ENCODE measurements around the gene C12orf42.
"Not testable (repeated sequence)": the region's sequence is repeated elsewhere in the genome, so short reads cannot be mapped to it uniquely, and the experiment has no call there.

Gene C12orf42

DNA sequence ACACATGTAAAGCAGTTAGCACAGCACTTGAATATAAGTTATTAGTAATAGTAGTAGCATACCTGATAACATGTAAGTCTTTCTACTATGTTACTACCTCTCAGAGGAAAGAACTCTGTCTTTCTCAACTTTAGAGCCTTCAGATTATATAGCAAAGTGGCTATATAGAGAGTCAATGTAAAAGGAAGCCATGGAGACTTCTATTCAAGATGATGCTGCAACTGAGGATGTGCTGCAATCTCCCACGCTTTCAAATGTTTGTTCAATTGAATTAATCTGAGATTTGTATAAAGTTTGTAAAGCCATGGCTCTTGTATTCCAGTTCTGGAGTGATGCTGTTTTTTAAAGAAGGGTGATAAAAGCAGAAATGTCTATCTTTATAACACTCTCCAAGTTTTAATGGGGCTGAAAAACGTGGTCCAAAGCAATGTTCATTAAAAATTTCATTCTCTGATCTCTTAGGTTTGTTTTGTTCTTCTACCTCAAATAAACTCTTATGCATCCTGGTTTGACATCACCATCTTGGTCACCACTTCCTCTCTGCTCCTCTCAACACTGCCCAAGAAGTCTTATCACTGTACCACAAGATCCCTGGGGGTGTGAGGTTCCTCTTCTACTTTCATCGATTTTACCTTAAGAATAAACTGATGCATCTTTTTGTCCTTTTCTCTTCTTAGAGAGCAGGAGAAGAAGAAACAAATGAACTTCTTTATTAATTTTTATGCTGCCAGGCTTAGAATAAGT lies 40.6 kb downstream of the C12orf42 start:
- no peak for DNase-seq (ENCODE audit: low read depth)
- TF ChIP-seq, protein P1, sequence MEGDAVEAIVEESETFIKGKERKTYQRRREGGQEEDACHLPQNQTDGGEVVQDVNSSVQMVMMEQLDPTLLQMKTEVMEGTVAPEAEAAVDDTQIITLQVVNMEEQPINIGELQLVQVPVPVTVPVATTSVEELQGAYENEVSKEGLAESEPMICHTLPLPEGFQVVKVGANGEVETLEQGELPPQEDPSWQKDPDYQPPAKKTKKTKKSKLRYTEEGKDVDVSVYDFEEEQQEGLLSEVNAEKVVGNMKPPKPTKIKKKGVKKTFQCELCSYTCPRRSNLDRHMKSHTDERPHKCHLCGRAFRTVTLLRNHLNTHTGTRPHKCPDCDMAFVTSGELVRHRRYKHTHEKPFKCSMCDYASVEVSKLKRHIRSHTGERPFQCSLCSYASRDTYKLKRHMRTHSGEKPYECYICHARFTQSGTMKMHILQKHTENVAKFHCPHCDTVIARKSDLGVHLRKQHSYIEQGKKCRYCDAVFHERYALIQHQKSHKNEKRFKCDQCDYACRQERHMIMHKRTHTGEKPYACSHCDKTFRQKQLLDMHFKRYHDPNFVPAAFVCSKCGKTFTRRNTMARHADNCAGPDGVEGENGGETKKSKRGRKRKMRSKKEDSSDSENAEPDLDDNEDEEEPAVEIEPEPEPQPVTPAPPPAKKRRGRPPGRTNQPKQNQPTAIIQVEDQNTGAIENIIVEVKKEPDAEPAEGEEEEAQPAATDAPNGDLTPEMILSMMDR (IDR thresholded peaks at IDR 0.05; ENCODE audit: control insufficient read depth, insufficient read depth, low read depth, low read length, missing control alignments), result no peak
- no peak overlapping the region for H3K4me3 ChIP-seq (ENCODE audit: control insufficient read depth, low read depth, low read length)

DNA sequence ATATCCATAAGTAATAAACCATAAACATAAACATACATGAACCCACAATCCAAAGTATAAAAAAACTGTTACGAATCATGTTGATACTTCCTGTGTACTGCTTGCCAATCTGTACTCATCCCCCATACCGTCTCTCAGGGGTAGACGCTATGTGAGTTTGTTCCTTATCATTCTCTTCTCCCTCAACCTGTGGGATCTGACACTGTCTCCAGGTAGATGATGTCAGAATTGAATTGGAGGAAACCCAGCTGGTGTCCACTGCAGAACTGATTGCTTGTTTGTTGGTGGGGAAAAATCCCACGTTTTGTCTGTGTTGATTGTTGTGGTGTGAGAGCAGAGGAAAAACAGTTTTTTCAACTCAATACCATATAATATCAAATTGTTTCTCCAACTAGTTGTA lies 50.8 kb downstream of the C12orf42 start:
- no peak for DNase-seq (ENCODE audit: low read depth)
- H3K4me3 ChIP-seq (ENCODE audit: control insufficient read depth, low read depth, low read length), result no peak overlapping the region
- TF ChIP-seq, protein P1 (IDR thresholded peaks at IDR 0.05; ENCODE audit: control insufficient read depth, insufficient read depth, low read depth, low read length, missing control alignments), result no peak

DNA sequence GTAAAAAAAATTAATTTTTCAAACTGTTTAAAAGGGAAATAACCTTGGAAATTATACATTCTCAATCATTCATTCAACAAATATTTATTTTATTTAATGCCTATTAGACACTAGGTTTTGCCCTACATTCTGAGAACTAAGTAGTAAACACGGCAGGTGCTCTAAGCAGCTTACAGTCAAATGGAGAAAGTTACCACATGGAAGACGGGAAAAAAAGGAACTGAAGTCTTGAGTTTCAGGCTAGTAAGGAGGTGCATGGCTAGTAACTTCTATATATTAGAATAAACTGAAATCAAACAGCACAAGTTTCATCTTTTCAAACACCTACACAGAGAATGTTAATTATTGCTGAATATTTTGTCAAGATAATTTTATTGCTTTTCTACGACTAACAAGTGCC lies 52.9 kb downstream of the C12orf42 start:
- TF ChIP-seq, protein P1 (IDR thresholded peaks at IDR 0.05; ENCODE audit: control insufficient read depth, insufficient read depth, low read depth, low read length, missing control alignments), result no peak
- no peak overlapping the region for H3K4me3 ChIP-seq (ENCODE audit: control insufficient read depth, low read depth, low read length)
- DNase-seq (ENCODE audit: low read depth), result no peak

DNA sequence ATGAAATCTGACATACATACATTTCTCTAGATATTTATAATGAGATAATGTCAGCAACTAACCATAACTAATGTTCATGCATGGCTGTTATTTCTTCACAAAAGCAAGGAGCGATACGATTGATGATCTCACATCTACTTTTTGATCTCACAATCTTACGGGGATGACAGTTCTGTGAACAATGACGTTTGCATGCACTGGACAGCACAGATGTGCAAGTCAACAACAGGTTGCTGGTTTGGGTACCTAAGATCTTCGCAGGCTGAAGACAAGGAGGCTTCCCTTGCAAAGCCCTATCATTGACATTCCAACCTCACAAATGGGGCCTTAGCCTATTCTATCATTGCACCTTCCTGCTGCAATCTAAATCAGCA lies 53.6 kb downstream of the C12orf42 start:
- no peak for DNase-seq (ENCODE audit: low read depth)
- TF ChIP-seq, protein P1 (IDR thresholded peaks at IDR 0.05; ENCODE audit: control insufficient read depth, insufficient read depth, low read depth, low read length, missing control alignments), result no peak
- H3K4me3 ChIP-seq (ENCODE audit: control insufficient read depth, low read depth, low read length), result no peak overlapping the region

DNA sequence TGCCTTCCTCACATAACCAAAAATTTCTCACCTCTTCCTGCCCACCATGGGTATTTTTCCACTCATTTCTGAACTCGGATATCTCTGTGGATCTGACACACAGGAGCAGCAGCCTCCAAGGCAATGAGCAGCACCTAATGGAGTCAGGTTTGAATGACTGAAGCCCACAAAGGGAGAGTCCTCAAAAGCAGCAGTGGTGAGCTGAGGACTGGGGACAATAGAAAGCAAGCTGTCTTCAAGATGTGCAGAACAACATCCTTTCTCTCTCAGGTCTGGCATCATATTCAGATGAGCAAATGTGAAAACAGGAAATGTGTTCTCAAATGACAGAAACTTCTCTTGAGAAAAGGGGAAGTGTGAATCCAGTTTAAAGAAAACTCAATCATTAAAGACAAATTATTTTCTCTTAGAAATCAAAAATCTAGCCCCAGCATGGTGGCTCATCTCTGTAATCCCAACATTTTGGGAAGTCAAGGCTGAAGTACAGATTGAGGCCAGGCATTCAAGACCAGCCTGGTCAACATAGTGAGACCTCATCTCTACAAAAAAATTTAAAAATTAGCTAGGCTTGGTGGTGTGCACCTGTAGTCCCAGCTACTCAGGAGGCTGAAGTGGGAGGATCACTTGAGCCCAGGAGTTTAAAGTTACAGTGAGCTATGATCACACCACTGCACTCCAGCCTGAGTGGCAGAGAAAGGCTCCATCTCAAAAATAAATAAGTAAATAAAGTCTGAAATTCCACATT lies 54.2 kb downstream of the C12orf42 start:
- DNase-seq (ENCODE audit: low read depth), result no peak
- TF ChIP-seq, protein P1 (IDR thresholded peaks at IDR 0.05; ENCODE audit: control insufficient read depth, insufficient read depth, low read depth, low read length, missing control alignments), result no peak
- H3K4me3 ChIP-seq (ENCODE audit: control insufficient read depth, low read depth, low read length), result no peak overlapping the region

DNA sequence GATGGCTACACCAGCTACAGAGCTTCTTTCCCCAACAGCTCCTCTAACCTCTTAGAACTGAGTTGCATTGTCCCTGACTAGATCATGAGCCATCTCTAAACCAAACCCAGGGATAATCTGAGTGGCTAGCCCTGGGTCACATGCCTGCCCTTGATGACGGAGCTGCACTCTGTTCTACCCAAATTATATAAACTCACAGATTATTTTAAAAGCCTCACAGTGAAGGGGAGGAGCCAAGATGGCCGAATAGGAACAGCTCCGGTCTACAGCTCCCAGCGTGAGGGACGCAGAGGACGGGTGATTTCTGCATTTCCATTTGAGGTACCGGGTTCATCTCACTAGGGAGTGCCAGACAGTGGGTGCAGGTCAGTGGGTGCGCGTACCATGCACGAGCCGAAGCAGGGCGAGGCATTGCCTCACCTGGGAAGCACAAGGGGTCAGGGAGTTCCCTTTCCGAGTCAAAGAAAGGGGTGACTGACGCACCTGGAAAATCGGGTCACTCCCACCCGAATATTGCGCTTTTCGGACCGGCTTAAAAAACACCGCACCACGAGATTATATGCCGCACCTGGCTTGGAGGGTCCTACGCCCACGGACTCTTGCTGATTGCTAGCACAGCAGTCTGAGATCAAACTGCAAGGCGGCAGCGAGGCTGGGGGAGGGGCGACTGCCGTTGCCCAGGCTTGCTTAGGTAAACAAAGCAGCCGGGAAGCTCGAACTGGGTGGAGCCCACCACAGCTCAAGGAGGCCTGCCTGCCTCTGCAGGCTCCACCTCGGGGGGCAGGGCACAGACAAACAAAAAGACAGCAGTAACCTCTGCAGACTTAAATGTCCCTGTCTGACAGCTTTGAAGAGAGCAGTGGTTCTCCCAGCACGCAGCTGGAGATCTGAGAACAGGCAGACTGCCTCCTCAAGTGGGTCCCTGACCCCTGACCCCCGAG lies 61.3 kb downstream of the C12orf42 start:
- not testable (repeated sequence) for DNase-seq (ENCODE audit: low read depth)

More for the DNA sequence above, 61.3 kb downstream of the C12orf42 start:
- not testable (repeated sequence) for H3K4me3 ChIP-seq (ENCODE audit: control insufficient read depth, low read depth, low read length)
